ENCODE data around the gene CEP72.

CEP72 gene

DNA sequence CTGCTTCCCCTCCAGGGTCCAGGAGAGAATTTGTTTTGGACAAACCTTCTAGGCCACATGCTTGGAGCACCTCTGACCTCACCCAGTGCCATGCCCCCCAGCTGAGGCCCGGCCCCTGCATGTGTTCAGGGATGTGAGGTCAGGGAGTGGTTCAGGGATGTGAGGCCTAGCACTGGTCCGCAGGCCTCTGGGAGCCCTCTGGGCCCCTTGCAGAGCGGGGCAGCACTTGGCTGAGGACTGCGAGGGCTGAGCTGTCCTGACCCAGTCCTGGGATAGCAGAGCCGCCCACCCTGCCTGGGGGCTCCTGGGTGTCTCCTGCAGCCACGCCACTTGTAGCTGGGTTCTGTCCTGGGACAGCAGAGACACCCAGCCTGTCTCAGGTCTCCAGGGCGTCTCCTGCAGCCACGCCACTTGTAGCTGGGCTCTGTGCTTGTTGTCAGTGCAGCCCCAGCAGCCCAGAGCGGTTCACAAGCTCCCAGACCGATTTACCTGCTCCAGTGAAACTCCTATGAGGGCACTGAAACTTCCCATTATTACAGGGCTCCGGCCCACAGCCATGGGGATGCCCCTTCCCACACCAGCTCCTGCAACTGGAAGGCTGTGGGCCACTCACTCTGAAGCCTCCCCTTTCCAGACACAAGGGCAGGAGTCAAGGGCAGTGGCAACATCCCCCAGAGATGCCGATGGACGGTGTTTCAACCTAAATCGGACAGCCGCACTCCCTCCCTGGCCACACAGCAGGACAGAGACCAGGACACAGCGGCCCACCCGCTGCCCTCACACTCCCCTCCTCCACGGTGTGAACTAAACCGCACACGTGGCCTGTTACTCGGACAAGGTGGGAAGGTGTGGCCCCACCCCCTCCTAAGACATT, 5.4 kb upstream of the CEP72 start:
- no peak overlapping the region for H3K4me3 ChIP-seq (IDR thresholded peaks at IDR 0.05; ENCODE audit: insufficient read depth, low read depth, low read length)

DNA sequence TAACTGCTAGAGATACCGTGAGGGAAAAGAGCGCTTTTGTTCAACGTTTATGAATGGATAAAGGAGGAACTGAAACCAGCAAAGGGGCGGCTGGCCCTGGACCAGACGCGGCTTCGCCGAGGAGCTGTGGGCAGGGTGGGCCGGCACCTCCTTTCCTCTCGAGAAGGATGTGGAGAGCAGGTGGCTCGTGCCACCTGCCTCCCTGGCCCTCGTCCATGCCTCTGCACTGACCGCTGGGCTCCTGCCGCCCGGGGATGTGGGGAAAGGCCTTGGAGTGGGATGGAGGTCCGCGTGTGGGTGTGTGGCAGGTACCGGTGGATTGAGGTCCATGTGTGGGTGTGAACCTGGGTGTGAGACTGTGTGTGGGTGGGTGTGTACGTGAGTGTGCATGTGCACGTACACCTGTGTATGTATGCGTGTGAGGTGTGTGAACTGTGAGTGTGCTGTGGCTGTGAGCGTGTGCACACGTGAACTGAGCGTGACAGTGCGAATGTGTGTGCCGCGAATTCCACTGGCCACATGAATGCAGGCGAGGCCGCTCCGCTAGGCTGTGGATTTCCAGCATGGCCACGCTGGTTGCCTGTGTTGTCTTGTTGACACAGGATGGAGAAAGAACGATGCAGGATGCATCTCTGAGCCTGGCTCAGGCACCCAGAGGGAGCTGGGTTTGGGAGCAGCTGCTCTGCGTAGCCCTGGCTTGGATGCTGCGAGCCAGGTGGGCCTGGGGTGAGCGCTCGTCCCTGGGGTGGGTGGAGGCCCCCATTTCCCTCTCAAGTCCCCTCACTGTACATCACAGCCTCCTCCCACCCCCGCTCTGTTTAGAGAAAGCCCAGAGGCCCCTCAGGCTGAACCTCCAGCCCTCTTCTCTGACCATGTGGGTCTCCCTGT, 4.4 kb upstream of the CEP72 start:
- H3K4me2 ChIP-seq: no peak overlapping the region
- TF ChIP-seq, protein P1, sequence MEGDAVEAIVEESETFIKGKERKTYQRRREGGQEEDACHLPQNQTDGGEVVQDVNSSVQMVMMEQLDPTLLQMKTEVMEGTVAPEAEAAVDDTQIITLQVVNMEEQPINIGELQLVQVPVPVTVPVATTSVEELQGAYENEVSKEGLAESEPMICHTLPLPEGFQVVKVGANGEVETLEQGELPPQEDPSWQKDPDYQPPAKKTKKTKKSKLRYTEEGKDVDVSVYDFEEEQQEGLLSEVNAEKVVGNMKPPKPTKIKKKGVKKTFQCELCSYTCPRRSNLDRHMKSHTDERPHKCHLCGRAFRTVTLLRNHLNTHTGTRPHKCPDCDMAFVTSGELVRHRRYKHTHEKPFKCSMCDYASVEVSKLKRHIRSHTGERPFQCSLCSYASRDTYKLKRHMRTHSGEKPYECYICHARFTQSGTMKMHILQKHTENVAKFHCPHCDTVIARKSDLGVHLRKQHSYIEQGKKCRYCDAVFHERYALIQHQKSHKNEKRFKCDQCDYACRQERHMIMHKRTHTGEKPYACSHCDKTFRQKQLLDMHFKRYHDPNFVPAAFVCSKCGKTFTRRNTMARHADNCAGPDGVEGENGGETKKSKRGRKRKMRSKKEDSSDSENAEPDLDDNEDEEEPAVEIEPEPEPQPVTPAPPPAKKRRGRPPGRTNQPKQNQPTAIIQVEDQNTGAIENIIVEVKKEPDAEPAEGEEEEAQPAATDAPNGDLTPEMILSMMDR (conservative IDR thresholded peaks at IDR 0.05; ENCODE audit: low read depth, low read length): no peak
- H3K79me2 ChIP-seq (ENCODE audit: insufficient read depth, low read depth): peaks cover 4% of the 10 kb centered on the region
- no peaks in the 10 kb centered on the region for H3K36me3 ChIP-seq (ENCODE audit: insufficient read depth)
- H3K27me3 ChIP-seq (ENCODE audit: insufficient read depth, low read depth): peaks cover 15% of the 10 kb centered on the region; the same call in 1 of the 2 replicates
- H3K4me1 ChIP-seq (ENCODE audit: low read depth, poor library complexity, severe bottlenecking): peaks cover 4% of the 10 kb centered on the region
- no peak overlapping the region for H2AFZ ChIP-seq (ENCODE audit: low read depth)
- H3K9ac ChIP-seq: no peak overlapping the region
- H4K20me1 ChIP-seq (ENCODE audit: insufficient read depth): no peaks in the 10 kb centered on the region
- no peak overlapping the region for H3K27ac ChIP-seq
- no peak overlapping the region for H3K4me3 ChIP-seq (IDR thresholded peaks at IDR 0.05; ENCODE audit: insufficient read depth, low read depth, low read length)

More for the DNA sequence above, 5.4 kb upstream of the CEP72 start:
- no peak overlapping the region for H3K9ac ChIP-seq
- H3K4me2 ChIP-seq: no peak overlapping the region
- H4K20me1 ChIP-seq (ENCODE audit: insufficient read depth): no peaks in the 10 kb centered on the region
- no peak overlapping the region for H2AFZ ChIP-seq (ENCODE audit: low read depth)
- H3K79me2 ChIP-seq (ENCODE audit: insufficient read depth, low read depth): no peaks in the 10 kb centered on the region
- H3K36me3 ChIP-seq (ENCODE audit: insufficient read depth): no peaks in the 10 kb centered on the region
- TF ChIP-seq, protein P1 (conservative IDR thresholded peaks at IDR 0.05; ENCODE audit: low read depth, low read length): no peak
- H3K27me3 ChIP-seq (ENCODE audit: insufficient read depth, low read depth): peaks cover 15% of the 10 kb centered on the region; the same call in 1 of the 2 replicates
- peaks cover 4% of the 10 kb centered on the region for H3K4me1 ChIP-seq (ENCODE audit: low read depth, poor library complexity, severe bottlenecking)
- H3K27ac ChIP-seq: no peak overlapping the region

DNA sequence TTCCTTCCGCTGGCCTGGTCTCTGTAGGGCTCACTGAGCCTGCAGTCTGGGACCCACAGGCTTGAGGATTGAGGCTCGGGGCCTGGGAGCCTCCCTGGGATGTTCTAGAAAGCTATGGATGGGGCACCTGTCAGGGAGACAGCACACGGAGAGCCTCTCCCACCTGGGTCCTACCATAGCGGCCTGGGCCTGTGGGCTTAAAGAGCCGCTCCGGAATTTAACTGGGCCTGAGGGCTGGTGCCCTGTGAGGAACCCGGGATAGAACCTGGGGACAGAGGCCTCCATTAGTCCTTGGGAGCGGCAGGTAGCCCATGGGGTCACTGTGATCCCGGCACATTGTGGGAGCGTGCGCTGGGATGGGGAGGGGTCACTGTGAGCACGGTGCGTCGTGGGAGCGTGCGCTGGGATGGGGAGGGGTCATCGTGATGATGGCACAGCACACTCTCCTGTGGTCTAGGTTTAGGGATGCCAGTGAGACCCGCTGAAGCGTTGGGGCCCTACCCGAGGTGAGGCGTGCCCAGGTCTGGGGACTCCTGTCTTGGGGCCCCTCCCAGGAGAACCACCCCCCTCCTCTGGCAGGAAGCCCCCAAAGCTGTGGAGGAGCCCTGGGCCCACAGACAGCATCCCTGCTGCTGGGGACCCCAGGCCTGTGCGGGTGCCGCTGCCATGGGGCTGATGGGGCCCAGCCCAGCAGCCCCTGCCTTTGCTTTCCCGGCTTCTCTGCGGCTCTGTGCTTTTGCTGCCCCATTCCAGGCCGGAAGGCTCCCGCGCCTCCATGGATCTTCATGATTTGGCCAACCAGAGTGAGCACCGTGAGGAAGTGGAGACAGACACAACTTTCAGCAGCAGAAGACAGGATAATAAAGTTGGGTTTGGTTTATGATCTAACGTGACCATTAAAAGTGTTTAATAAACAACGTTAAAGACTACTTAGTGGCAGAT, 3.4 kb upstream of the CEP72 start:
- TF ChIP-seq, protein P1 (conservative IDR thresholded peaks at IDR 0.05; ENCODE audit: low read depth, low read length): no peak
- Histone ChIP-seq H3K27ac (no peak overlapping the region), H3K36me3 (ENCODE audit: insufficient read depth) (no peaks in the 10 kb centered on the region), H3K27me3 (ENCODE audit: insufficient read depth, low read depth) (peaks cover 15% of the 10 kb centered on the region; the same call in 1 of the 2 replicates), H3K79me2 (ENCODE audit: insufficient read depth, low read depth) (peaks cover 13% of the 10 kb centered on the region), H3K4me3 (IDR thresholded peaks at IDR 0.05; ENCODE audit: insufficient read depth, low read depth, low read length) (no peak overlapping the region), H3K4me2 (no peak overlapping the region), H4K20me1 (ENCODE audit: insufficient read depth) (no peaks in the 10 kb centered on the region), H2AFZ (ENCODE audit: low read depth) (no peak overlapping the region), H3K9ac (no peak overlapping the region), H3K4me1 (ENCODE audit: low read depth, poor library complexity, severe bottlenecking) (peaks cover 4% of the 10 kb centered on the region)

DNA sequence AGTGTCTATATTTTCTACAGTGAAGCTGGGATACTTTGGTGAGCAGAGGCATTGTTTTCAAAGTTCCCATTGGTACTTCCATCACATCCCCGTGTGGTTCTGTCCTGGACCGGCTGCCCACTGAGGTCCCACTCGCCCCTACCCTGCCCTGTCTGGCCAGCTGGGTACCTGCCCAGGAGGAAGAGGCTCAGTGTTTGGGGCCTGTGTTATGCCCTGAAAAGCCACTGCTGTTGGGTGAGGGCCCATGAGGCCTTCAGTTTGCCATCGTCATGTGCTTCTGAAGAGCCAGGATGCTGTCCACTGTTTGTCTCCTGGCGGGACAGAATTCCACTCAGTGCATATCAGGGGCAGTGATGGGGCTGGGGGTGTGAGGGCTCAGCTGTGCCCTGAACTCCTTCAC, 2.6 kb upstream of the CEP72 start:
- Histone ChIP-seq H3K27me3 (ENCODE audit: insufficient read depth, low read depth) (peaks cover 7% of the 10 kb centered on the region; the same call in 1 of the 2 replicates), H3K4me3 (IDR thresholded peaks at IDR 0.05; ENCODE audit: insufficient read depth, low read depth, low read length) (no peak overlapping the region), H3K27ac (no peak overlapping the region), H3K36me3 (ENCODE audit: insufficient read depth) (no peaks in the 10 kb centered on the region), H4K20me1 (ENCODE audit: insufficient read depth) (no peaks in the 10 kb centered on the region), H2AFZ (ENCODE audit: low read depth) (no peak overlapping the region), H3K79me2 (ENCODE audit: insufficient read depth, low read depth) (peaks cover 21% of the 10 kb centered on the region), H3K9ac (no peak overlapping the region), H3K4me1 (ENCODE audit: low read depth, poor library complexity, severe bottlenecking) (peaks cover 9% of the 10 kb centered on the region), H3K4me2 (no peak overlapping the region)
- TF ChIP-seq, protein P1 (conservative IDR thresholded peaks at IDR 0.05; ENCODE audit: low read depth, low read length): no peak

Measured in KMS-11 (cell line).